NCI-H2196 (cell line): Measurements from ENCODE around the gene PRR5L.

Experiments used
- DNase-seq: peaks from one replicate; lab custom pipeline; 2025; ENCODE audit not compliant: unreplicated experiment; lab: John Stamatoyannopoulos, UW

Gene PRR5L

GRCh38 chr11:36354221-36355003, 58.3 kb downstream of the PRR5L start:
- DNase-seq: no peak

GRCh38 chr11:36356201-36356600, 60.1 kb downstream of the PRR5L start:
- no peak for DNase-seq

GRCh38 chr11:36357831-36358230, 61.7 kb downstream of the PRR5L start:
- DNase-seq: no peak

- no peak for DNase-seq
These were observed 62.3 kb downstream of the PRR5L start for GRCh38 chr11:36358436-36358835.

DNA sequence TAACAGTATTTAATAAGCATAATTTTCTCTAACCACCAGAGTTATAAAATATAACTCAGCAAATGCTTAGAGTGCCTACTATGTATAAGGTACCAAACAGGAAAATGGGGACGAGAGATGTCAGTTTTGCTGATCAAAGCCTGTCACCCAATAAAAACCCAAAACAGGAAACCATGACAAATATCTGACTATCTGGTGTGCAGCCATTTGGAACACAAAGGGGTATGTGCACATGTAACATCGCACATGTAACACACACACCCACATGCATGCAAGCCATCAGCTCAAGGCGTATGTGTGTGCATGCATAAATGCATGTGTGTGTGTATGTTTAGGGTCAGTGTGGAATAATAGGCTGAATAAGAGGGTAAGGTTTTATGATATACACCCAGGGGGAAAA, 64.2 kb downstream of the PRR5L start:
- DNase-seq: no peak

- no peak for DNase-seq
These were observed 64.8 kb downstream of the PRR5L start for GRCh38 chr11:36360826-36361415.

- no peak for DNase-seq
These were observed 65.4 kb downstream of the PRR5L start for GRCh38 chr11:36361472-36361871.

- no peak for DNase-seq
These were observed 65.9 kb downstream of the PRR5L start for GRCh38 chr11:36361901-36362391.

- no peak for DNase-seq
These were observed 66.8 kb downstream of the PRR5L start for GRCh38 chr11:36362902-36363301.

DNA sequence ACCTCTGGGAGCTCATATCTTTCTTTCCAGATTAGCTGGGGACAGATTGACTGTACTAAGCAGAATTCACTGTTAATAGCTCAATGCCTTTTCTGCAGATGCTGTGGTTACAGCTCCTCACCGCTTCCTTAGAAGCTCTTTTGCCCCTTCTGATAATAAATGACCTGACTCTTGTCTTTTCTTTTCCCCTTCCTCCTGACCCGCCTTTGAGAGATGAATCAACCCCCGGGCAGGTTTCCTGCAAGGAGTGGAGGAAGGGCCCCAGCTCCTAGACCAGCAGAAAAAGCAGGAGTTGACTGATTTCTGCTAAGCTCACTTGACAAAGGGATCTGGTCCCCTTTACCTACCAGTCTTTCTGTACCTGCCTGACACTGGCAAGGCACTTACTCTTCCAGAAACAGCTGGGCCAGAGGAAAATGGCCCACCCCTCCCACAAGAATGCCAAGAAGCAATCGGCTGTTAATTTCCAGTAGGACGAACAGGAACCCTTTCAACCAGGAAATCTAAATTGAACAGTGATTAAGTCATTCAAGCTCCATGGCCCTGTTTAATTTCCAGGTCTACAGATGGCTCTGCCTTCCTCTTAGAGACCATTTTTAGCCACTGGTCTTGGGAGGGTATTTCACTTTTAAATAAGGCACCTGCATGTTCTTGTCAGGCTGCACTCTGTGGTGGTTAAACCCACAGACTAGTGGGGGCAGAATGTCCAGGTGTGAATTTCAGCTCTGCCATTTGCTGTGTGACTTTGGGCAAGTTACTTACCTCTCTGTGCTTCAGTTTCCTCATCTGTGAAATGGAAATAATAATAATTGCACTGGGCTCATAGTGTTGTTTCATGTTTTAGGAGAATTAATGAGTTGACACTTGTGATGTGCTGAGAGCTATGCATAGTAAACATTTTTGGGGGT, 67.5 kb downstream of the PRR5L start:
- DNase-seq: no peak

- no peak for DNase-seq
These were observed 68.7 kb downstream of the PRR5L start for GRCh38 chr11:36364551-36365325.

GRCh38 chr11:36365907-36366306, 69.8 kb downstream of the PRR5L start:
- DNase-seq: no peak

- DNase-seq: no peak
These were observed 72.0 kb downstream of the PRR5L start for GRCh38 chr11:36367806-36368680.

DNA sequence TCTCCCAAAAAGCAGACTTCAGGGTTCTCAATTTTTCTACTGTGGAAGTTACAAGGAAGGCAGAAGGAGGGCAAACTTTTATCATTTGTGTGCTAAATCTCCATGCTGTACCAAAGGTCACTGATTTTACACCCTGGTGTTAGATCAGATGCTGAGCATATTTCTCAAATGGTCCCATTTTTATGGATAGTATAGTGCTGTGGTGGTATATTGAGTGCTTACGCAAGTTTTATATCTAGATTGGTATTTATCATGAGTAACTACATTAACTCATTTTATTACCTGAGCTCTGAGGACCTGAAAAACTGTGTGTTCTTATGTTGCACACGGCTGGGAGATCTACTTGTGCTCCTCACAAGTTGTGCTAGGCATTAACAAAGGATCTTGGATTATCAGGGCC, 75.1 kb downstream of the PRR5L start:
- no peak for DNase-seq

DNA sequence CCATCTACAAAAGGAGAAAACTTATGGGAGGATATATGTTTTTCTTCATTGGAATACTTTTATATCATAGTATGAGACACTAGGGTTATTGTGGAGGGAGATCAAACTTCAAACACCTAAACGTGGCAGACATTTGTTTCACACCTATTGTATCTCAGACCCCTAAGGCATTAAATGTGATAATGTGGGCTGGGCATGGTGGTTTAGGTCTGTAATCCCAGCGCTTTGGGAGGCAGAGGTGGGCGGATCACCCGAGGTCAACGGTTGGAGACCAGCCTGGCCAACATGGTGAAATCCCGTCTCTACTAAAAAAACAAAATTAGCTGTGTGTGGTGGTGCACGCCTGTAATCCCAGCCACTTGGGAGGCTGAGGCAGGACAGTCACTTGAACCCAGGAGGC, 75.5 kb downstream of the PRR5L start:
- no peak for DNase-seq

- DNase-seq: no peak
These were observed 76.1 kb downstream of the PRR5L start for GRCh38 chr11:36372101-36372771.

- DNase-seq: no peak
These were observed 77.2 kb downstream of the PRR5L start for GRCh38 chr11:36373016-36374010.

DNA sequence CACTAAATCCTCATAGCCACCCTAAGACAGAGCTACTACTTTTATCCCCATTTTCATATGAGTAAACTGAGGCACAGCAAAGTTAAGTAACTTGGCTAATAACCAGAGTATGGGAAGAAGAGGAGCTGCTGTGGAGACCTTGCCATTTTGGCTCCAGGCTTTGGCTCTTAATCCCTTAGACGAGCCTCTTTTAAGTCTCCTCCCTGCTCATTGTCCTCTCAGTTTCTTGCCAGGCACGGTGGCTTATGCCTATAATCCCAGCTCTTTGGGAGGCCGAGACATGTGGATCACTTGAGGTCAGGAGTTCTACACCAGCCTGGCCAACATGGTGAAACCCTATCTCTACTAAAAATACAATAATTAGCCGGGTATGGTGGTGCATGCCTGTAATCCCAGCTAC, 78.6 kb downstream of the PRR5L start:
- no peak for DNase-seq
